Neural crest cell (in vitro differentiated cells): Measurements from ENCODE around the gene GPR85. TPM values are rescaled to one million over a fixed set of nuclear protein-coding genes. Genes with fewer than 3 reads are reported as not detected.

ENCODE experiments used
- DNase-seq: peaks from one replicate; pipeline ENCODE4 v3.0.0; 2021; ENCODE audit warnings: low read depth, mixed read lengths, low spot score
- H3K27ac Mint-ChIP-seq: one replicate; pipeline ENCODE4 v1.8.0; 2021; ENCODE audit warnings: mild to moderate bottlenecking, mixed read lengths; ENCODE audit not compliant: unreplicated experiment
- H3K27me3 Mint-ChIP-seq: 2 replicates; pipeline ENCODE4 v1.8.0; 2021; ENCODE audit warnings: low read depth, mild to moderate bottlenecking, mixed read lengths
- H3K36me3 Mint-ChIP-seq: 2 replicates; pipeline ENCODE4 v1.8.0; 2021; ENCODE audit warnings: low read depth, mild to moderate bottlenecking, mixed read lengths
- H3K4me1 Mint-ChIP-seq: 2 replicates; pipeline ENCODE4 v1.8.0; 2021; ENCODE audit warnings: mixed read lengths
- H3K4me3 Mint-ChIP-seq: one replicate; pipeline ENCODE4 v1.8.0; 2021; ENCODE audit warnings: mild to moderate bottlenecking, mixed read lengths
- H3K9me3 Mint-ChIP-seq: 2 replicates; pipeline ENCODE4 v1.8.0; 2021; ENCODE audit warnings: mixed read lengths
- CTCF ChIP-seq: fragments of 200-600 bp; sonication (generic); conservative IDR thresholded peaks from 2 replicates; pipeline ENCODE4 v1.5.0; 2021; ENCODE audit warnings: antibody characterized with exemption, mild to moderate bottlenecking
- total RNA-seq: library from RNA; stranded (reverse); gene quantifications from 2 replicates; pipeline ENCODE4 v1.2.1, GENCODE V29; 2021

Gene GPR85
- total RNA-seq, 1 donor from 2014 or later, result 2.5 TPM

DNA sequence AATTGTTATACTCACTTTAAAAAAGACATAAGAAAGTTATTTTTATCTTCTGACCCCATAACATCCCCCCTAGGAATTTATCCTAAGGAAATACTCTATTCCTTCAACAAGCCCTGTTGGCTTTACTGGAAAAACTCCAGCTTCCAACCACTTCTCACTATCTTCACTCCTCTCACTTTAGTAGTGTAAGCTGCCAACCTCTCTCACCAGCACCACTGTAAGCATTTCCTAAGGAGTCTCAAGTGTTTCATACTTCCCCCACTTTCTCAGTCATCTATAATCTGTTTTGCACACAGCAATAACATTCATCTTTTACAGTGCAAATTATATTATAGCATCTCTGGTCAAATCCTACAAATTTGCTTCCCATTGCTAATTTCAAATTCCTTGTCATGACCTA lies 45.8 kb downstream of the GPR85 start:
- no peaks in the 10 kb centered on the region for H3K9me3 Mint-ChIP-seq
- peaks cover 12% of the 10 kb centered on the region for H3K27me3 Mint-ChIP-seq
- no peaks in the 10 kb centered on the region for H3K36me3 Mint-ChIP-seq
- TF ChIP-seq CTCF, result no peak
- DNase-seq, result no peak
- no peak overlapping the region for H3K27ac Mint-ChIP-seq
- H3K4me3 Mint-ChIP-seq, result no peak overlapping the region
- no peaks in the 10 kb centered on the region for H3K4me1 Mint-ChIP-seq

DNA sequence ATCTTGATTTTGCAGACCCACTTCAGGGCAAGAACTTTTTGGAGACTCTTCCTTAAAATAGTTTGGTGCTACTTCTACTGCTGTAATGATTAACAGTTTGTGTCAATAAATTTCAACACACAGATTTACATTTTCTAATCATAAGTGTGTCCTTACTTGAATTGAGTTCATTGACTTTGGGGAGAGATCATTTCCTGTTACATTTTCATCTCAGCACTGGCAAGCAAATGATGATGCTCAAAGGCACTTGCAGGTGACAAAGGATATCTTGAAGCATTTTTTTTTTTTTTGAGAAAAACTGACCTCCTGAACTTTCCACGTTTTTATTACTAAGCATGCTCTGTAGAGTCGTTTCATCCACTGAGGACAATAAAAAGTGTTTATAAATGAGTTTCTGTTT lies 52.7 kb downstream of the GPR85 start:
- no peaks in the 10 kb centered on the region for H3K4me1 Mint-ChIP-seq
- no peaks in the 10 kb centered on the region for H3K9me3 Mint-ChIP-seq
- H3K36me3 Mint-ChIP-seq, result no peaks in the 10 kb centered on the region
- no peaks in the 10 kb centered on the region for H3K27me3 Mint-ChIP-seq
- no peak for TF ChIP-seq CTCF
- no peak overlapping the region for H3K27ac Mint-ChIP-seq
- DNase-seq, result no peak
- no peak overlapping the region for H3K4me3 Mint-ChIP-seq

Other genes with a start within 250 kb of the GPR85 start
- gene SMIM30, start 31.7 kb upstream of the GPR85 start, total RNA-seq, result 38.7 and 39.8 TPM in 2 replicates